GM12872 (cell line): ENCODE data around the gene CCL7.

Source experiments
- TF ChIP-seq, protein P1 (sequence below): IDR thresholded peaks from 3 replicates; pipeline ENCODE4 v1.5.1; 2011; ENCODE audit warnings: low read depth, mild to moderate bottlenecking, low read length, moderate library complexity; ENCODE audit not compliant: insufficient read depth

Gene CCL7

DNA sequence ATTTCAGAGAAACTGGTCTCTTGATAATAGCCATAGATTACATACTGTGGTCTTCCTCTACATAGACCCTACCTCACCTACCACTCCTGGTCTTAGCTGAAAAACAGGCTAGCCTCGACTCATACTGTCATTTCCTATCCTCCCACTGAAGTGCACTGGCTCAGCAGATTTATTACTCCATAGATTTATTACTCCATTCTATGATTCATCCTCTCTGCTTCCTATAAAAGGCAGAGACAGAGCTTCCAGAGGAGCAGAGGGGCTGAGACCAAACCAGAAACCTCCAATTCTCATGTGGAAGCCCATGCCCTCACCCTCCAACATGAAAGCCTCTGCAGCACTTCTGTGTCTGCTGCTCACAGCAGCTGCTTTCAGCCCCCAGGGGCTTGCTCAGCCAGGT, at the start of gene CCL7:
Gene CCL7 (plus strand): TSS at position 253 of the 400 bp plus-strand sequence. CDS start 70 bp downstream, at position 323.
- TF ChIP-seq, protein P1, sequence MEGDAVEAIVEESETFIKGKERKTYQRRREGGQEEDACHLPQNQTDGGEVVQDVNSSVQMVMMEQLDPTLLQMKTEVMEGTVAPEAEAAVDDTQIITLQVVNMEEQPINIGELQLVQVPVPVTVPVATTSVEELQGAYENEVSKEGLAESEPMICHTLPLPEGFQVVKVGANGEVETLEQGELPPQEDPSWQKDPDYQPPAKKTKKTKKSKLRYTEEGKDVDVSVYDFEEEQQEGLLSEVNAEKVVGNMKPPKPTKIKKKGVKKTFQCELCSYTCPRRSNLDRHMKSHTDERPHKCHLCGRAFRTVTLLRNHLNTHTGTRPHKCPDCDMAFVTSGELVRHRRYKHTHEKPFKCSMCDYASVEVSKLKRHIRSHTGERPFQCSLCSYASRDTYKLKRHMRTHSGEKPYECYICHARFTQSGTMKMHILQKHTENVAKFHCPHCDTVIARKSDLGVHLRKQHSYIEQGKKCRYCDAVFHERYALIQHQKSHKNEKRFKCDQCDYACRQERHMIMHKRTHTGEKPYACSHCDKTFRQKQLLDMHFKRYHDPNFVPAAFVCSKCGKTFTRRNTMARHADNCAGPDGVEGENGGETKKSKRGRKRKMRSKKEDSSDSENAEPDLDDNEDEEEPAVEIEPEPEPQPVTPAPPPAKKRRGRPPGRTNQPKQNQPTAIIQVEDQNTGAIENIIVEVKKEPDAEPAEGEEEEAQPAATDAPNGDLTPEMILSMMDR = no peak

DNA sequence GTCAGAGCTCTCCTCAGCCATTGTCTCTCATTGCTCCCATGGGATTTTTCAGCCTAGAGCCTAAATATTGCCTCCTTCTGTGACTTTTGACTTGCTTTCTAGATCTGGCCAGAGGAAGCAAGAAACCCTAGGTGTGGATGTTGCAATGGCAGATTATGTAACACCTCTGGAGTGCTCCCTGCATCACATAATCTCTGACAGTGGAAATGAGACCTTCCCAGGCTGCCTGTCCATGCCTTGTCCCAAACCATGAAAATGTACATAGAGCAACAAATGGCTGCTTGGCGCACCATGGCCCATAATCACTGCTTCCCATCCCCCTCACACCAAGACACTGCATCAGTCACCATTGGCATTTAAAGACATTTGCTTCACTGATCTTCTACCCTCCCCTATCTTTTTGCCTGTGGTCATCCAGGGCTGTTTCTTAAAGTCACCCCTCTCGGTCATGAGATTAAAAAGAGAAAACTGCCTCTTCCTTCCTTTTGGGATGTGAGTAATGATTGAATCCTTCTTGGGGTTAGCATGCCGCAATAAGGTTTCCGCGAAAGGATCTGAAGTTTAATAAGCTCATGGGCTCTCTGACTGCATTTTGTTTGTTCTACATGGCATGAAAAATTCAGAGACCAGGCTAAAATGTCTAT, 49.1 kb upstream of the CCL7 start:
- TF ChIP-seq, protein P1 = no peak

DNA sequence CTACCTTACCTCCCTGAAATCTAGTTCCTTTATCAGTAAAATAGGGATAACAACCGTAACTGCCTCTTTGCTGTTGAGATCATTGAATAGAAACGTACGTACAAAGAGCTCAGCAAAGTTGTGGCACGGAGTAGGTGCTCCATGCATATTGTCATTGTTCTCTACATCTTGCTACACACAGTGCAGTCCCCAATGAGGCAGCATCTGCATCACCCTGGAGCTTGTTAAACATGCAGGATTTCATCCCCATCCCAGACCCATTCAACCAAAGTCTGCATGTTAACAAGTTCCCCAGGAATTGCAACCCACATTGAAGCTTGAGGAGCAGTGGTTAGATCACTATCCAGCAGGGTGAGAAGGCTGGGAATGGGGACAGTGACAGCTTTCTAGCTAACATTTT, 48.6 kb upstream of the CCL7 start:
- TF ChIP-seq, protein P1 = no peak

DNA sequence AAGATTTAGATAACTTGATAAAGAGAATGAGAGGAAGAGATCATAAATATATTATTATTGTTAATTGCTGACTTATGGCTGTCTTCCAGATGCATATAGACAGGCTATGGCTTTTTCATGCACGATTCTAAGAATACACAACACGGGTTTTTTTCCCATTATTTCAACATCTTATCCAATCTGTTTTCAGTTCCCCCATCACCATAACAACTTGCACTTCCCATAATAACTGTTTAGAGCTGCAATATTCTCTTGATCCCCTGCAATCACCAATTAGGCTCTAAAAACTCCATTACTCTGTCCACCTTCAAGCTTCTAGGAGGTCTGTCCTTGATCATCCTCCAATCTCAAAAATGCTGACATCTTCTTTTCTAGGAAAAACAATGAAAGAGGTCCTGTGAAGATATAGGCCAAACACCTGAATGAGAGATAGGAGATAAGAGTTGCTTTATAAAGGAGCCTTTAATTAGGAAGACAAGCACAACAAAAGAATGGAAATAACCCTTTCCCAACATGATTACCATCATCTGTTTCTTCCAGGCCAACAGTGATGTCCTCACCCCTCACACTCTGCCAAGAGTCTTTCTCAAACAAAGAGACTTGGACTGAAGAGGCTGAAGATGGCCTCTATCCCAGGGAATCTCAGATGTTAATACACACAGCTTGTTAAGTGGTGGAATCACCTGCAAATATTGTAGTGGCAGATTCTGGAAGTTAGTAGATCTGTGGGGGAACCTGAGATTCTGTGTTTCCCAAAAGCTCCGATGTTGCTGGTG, 47.1 kb upstream of the CCL7 start:
- TF ChIP-seq, protein P1 = no peak

DNA sequence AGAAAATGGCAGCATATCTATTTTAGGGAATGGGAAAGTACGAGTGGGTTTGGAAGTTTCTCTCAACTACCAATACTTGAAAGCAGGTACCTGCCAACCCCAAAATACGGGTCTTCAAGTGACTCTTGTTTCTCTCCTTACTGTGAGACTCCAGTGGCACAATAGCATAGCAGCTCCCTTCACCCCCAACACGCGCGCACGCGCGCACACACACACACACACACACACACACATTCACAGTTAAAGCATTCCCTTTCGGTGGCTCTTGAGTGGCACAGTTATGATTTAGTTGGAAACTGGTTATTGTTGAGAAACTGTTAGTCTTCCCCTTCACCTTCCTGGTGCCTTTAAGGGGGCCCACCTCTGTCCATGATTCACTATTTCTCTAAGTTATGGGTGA, 45.0 kb upstream of the CCL7 start:
- TF ChIP-seq, protein P1 = no peak

DNA sequence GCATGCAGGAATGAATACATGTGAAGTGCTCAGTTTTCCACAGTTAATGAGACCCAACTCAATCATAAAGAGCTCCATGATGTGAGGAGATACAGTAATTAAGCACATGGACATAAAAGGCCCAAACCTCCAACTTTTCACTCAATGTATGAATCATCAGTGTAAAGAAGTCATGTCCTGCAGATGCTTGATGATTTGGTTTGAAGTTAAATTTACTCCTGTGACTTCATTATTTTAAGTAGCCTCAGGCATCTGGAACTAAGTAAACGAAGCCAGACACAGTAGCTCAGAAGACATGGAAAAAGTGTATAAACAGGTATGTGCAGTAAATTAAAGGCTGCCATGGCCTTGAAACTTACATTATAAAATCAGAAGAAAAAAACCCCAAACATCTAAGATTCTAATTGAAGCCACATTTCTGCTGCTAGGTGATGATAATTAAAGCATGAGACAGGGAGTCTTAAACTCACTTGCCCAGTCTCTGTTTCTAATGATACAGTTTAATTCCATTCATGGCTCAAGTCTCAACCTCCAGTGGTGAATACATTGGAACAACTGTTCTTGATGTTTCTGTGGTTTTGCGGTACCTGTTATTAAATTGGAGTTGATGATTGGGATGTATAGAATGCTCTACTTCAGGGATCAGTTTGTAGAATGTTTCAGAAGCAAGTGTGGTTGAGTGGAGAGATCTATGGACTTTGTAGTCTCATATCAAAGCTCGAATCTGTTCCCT, 43.8 kb upstream of the CCL7 start:
- TF ChIP-seq, protein P1 = no peak

DNA sequence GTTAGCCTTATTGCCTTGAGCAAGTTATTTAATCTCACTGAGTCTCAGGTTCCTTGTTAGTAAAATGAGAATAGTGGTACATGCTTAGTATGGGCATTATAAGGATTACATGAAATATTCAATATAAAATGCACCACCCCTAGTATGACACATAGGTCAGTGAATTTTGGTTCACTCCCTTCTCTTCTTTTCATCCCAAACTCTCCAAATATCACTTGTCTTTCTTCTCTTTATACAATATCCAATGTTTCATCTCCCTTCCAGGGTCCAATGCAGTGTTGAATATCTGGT, 43.3 kb upstream of the CCL7 start:
- TF ChIP-seq, protein P1 = no peak
